K562 (cell line): Measurements from ENCODE around the gene EIPR1. TPM values are rescaled to one million over a fixed set of nuclear protein-coding genes. Genes with fewer than 3 reads are reported as not detected.

Experiments
- ASH1L ChIP-seq: fragments of 450-650 bp; IDR thresholded peaks from 2 replicates; pipeline ENCODE4 v1.6.1; 2018; ENCODE audit warnings: borderline replicate concordance, mild to moderate bottlenecking, low read depth; ENCODE audit not compliant: partially characterized antibody
- DLX4 ChIP-seq: fragments of 250-450 bp; sonication (Bioruptor Pico); IDR thresholded peaks from 2 replicates; pipeline ENCODE4 v1.6.1; 2021; ENCODE audit warnings: mild to moderate bottlenecking
- EHMT2 ChIP-seq: fragments of 450-650 bp; IDR thresholded peaks from 2 replicates; pipeline ENCODE4 v1.6.1; 2018; ENCODE audit warnings: antibody characterized with exemption
- ETS2 ChIP-seq: IDR thresholded peaks from 2 replicates; pipeline ENCODE4 v1.6.1; 2016; ENCODE audit warnings: borderline replicate concordance, missing genetic modification characterization, mild to moderate bottlenecking, moderate library complexity, missing compliant biosample characterization; ENCODE audit not compliant: poor library complexity, severe bottlenecking
- HSF4 ChIP-seq: fragments of 250-450 bp; sonication (Bioruptor Pico); IDR thresholded peaks from 2 replicates; pipeline ENCODE4 v2.1.2; 2022; ENCODE audit warnings: mild to moderate bottlenecking, moderate library complexity, borderline replicate concordance
- IRF1 ChIP-seq: sonication (generic); formaldehyde crosslinking; IDR thresholded peaks from 2 replicates; pipeline ENCODE4 v1.8.0; 2022; ENCODE audit warnings: missing genetic modification reagents, mild to moderate bottlenecking, borderline replicate concordance
- LEF1 ChIP-seq: fragments of 450-650 bp; IDR thresholded peaks from 2 replicates; pipeline ENCODE4 v1.6.1; 2016; ENCODE audit warnings: mild to moderate bottlenecking
- POLR2G ChIP-seq: fragments of 200-400 bp; formaldehyde crosslinking; IDR thresholded peaks from 2 replicates; pipeline ENCODE4 v1.6.1; 2017; ENCODE audit warnings: low read depth, mild to moderate bottlenecking, antibody characterized with exemption, low read length, moderate library complexity
- RERE ChIP-seq: sonication (generic); formaldehyde crosslinking; IDR thresholded peaks from 2 replicates; pipeline ENCODE4 v1.8.0; 2023; ENCODE audit warnings: missing genetic modification reagents, mild to moderate bottlenecking, borderline replicate concordance
- SMARCE1 ChIP-seq: fragments of 450-650 bp; IDR thresholded peaks from 2 replicates; pipeline ENCODE4 v1.7.1; 2016; ENCODE audit warnings: mild to moderate bottlenecking
- TFE3 ChIP-seq: fragments of 450-650 bp; formaldehyde crosslinking; IDR thresholded peaks from 2 replicates; pipeline ENCODE4 v1.4.0; 2020; ENCODE audit warnings: mild to moderate bottlenecking, mixed read lengths
- TRIM24 ChIP-seq, 2 experiments: fragments of 450-650 bp; IDR thresholded peaks; 2 replicates each; pipeline ENCODE4 v1.6.1; 2016
- YY1 ChIP-seq, 3 experiments: IDR thresholded peaks; 2 replicates each; pipeline ENCODE4 v1.6.1; 2011; ENCODE audit warnings: low read length in 2 of 3, mild to moderate bottlenecking in 2 of 3, moderate library complexity in 2 of 3, borderline replicate concordance in 1 of 3, control low read depth in 1 of 3, low read depth in 1 of 3; ENCODE audit not compliant: insufficient read depth in 3 of 3, insufficient replicate concordance in 2 of 3, control insufficient read depth in 1 of 3, insufficient read length in 1 of 3; ENCODE audit errors: extremely low read depth in 1 of 3
- ZBTB1 ChIP-seq: sonication (generic); formaldehyde crosslinking; IDR thresholded peaks from 2 replicates; pipeline ENCODE4 v1.8.1; 2023; ENCODE audit warnings: missing genetic modification reagents, low read depth, mild to moderate bottlenecking, borderline replicate concordance
- ZBTB17 ChIP-seq: fragments of 450-650 bp; formaldehyde crosslinking; IDR thresholded peaks from 2 replicates; pipeline ENCODE4 v1.4.0; 2020; ENCODE audit warnings: mild to moderate bottlenecking
- ZEB2 ChIP-seq: fragments of 450-650 bp; IDR thresholded peaks from 2 replicates; pipeline ENCODE4 v1.6.1; 2016
- ZNF12 ChIP-seq: sonication (generic); formaldehyde crosslinking; IDR thresholded peaks from 2 replicates; pipeline ENCODE4 v1.4.0; 2020; ENCODE audit warnings: mild to moderate bottlenecking, missing genetic modification reagents
- ZNF655 ChIP-seq: fragments of 250-450 bp; sonication (Bioruptor Pico); IDR thresholded peaks from 2 replicates; pipeline ENCODE4 v1.5.0; 2021
- polyA plus RNA-seq, 8 experiments: library from polyadenylated mRNA; depleted of rRNA in 4 of 8; stranded (reverse) in 5 of 8; unstranded in 3 of 8; fragments of >200 nt; fragmentation: Nextera tagmentation in 2 of 8; fragmentation: Illumina TruSeq in 1 of 8; extraction: Ambion mirVana in 2 of 8; extraction: Trizol in 1 of 8; gene quantifications; 2 replicates each; pipeline versions ENCODE4 v1.2.1 to v1.2.3, GENCODE V29; 2011 to 2014; ENCODE audit warnings: inconsistent platforms in 1 of 8, missing spikeins in 1 of 8
- total RNA-seq, 7 experiments: library from RNA; depleted of rRNA in 6 of 7; stranded (reverse); fragments of >200 nt in 6 of 7; fragmentation: Illumina TruSeq in 2 of 7; extraction: Trizol in 2 of 7; gene quantifications; 2 replicates each; pipeline versions ENCODE4 v1.2.1 to v1.2.3, GENCODE V29; 2011 to 2021; ENCODE audit warnings: low replicate concordance in 1 of 7

The EIPR1 gene
- total and polyA plus RNA-seq, 9 of the 15 experiments (the other 6 are each of a cell fraction or from before 2014, with no cell fraction given), result 19.9 to 54.4 (median 35.9) TPM

- no peak for TF ChIP-seq RERE
- TF ChIP-seq ZEB2, result no peak
- no peak for TF ChIP-seq DLX4 (CRISPR knock-in tag)
- TF ChIP-seq ZNF655, result no peak
- no peak for TF ChIP-seq ZNF12 (CRISPR knock-in tag)
- no peak for TF ChIP-seq ASH1L
- no peak for TF ChIP-seq TRIM24 (IDR thresholded peaks at IDR 0.05)
- TF ChIP-seq TFE3, result no peak
- no peak for TF ChIP-seq ZBTB17
- TF ChIP-seq HSF4 (CRISPR knock-in tag), result no peak
- no peak for TF ChIP-seq LEF1
- TF ChIP-seq YY1 (IDR thresholded peaks at IDR 0.05; ENCODE audit: borderline replicate concordance in 1 of 3, control insufficient read depth in 1 of 3, extremely low read depth in 1 of 3, insufficient read depth in 3 of 3, insufficient read length in 1 of 3, insufficient replicate concordance in 2 of 3, low read depth in 1 of 3, low read length in 2 of 3), result peak in 1 of 3 experiments; percentile 16
- no peak for TF ChIP-seq SMARCE1
- no peak for TF ChIP-seq ETS2 (tag)
- TF ChIP-seq ZBTB1 (CRISPR knock-in tag), result no peak
- TF ChIP-seq IRF1, result no peak
- TF ChIP-seq EHMT2, result no peak
- no peak for TF ChIP-seq POLR2G
Measured at GRCh38 chr2:3423492-3424170, 46.0 kb upstream of the EIPR1 start (continued).
